Measurements from ENCODE around the gene FBXO3.
A peak's percentile ranks its signal among the peaks of the same experiment; 100 is the strongest.

FBXO3 gene

GRCh38 chr11:33772870-33773269 lies 1.4 kb downstream of the FBXO3 start:
- no peak for DNase-seq (ENCODE audit: low read depth)

DNA sequence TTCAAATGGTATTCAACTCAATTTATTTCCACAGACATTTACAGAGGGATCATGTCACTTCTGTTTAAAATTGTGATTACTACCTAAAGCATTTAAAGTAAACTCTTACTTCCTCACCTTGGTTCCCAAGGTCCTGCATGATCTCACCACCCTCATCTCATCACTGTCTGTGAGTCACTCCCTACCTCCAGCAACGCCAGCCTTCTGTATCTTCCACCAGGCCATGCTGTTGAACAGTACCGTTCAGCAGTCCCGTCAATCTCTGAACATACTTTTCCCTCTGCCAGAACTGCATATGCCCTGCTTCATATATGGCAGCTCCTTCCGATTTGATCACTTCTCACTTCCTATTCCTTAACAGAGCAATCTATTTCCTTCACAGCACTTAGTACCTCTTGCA lies 2.0 kb downstream of the FBXO3 start:
- DNase-seq (ENCODE audit: low read depth): no peak

GRCh38 chr11:33770236-33770635 lies 4.1 kb downstream of the FBXO3 start:
- no peak for DNase-seq (ENCODE audit: low read depth)

DNA sequence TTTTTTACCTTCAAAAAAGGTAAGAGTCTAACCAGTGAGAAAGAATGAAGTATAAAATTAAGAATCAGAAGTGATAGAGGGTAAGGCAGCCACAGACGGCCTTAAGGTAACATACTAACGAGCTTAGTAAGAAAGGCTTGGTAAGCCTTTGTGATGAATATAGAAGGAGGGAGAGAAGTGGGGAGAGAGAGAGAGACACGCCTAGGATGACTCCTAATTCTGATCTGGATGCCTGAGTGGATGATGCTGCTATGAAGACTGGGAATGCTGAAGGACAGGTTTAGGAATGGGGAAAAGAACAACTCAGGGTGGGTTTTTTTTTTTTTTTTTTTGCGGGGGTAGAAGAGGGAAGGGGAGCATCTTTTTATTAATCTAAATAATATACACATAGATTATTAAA lies 4.8 kb downstream of the FBXO3 start:
- no peak for DNase-seq (ENCODE audit: low read depth)

DNA sequence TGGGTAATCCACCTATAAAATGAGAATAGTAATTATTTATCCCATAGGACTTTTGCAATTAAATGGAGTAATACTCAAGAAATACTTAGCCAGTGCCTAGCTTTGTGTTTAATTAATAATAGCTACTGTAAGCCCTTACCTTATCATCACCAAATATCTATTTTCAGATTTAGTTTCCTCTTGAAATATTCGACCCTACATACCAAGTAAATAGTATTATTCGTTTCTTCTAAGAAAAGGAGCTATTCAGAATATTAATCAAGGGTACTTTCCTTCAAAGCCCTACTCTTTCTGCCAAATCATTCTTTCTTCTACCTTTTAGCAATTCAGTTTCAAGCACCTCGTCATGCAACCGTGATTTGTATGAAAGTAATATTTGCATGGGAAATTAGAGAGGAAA lies 6.7 kb downstream of the FBXO3 start:
- DNase-seq (ENCODE audit: low read depth): no peak

DNA sequence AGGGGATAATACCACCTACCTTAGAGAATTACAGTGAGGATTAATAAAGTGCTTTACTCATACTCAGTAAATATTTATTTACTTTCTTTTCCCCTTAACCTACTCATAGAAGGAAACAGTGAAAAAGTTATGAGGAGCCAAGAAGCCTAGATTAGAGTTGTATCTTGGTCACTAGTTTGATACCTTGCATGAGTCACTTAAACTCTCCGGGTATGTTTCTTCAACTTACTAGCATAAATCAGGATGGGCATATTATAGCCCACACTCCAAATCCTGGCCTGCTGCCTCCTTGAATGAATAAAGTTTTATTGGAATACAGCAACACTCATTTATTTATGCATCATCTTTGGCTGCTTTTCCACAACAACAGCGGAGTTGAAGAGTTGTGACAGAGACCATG lies 8.2 kb downstream of the FBXO3 start:
- DNase-seq (ENCODE audit: low read depth): no peak

DNA sequence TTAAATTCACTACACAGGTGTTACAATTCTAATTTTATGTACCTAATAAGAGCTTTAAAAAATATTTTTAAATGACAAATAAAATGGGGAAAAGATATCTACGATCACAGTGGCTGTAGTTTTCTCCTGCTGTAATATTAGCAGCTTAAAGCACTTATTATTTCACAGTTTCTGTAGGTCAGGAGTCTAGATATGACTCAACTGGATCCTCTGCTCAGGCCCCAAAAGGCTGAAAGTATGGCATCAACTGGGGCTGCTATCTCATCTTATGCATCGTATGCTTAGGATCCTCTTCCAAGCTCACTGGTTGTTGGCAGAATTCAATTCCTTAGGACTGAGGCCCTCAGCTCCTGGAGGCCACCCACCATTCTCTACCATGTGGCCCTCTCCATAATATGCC lies 12.8 kb downstream of the FBXO3 start:
- DNase-seq (ENCODE audit: low read depth): no peak

- DNase-seq (ENCODE audit: low read depth): no peak
Measured at GRCh38 chr11:33753304-33753967, 20.9 kb downstream of the FBXO3 start.

DNA sequence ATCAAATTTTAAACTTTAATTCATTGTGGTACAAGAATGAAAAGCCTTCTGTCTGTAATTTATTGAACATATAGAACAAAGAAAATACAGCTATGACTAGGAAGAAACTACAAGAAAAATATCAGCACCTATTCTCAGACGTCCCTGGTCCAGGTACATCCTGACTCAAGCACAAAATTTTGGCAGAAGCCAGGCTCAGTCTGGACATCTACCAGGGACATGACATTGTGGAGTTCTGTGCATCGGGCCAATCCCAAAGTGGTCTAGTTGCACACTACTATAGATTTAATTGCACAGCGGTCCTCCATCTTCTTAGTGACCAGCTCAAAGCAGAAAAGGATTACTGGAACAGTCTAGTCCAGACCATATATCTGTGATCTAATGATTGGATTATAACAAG lies 22.4 kb downstream of the FBXO3 start:
- no peak for DNase-seq (ENCODE audit: low read depth)

- DNase-seq (ENCODE audit: low read depth): no peak
Measured at GRCh38 chr11:33747979-33748378, 26.3 kb downstream of the FBXO3 start.

- no peak for DNase-seq (ENCODE audit: low read depth)
Measured at GRCh38 chr11:33743291-33743690, 31.0 kb downstream of the FBXO3 start.

GRCh38 chr11:33742249-33742851 lies 32.0 kb downstream of the FBXO3 start:
- no peak for DNase-seq (ENCODE audit: low read depth)

GRCh38 chr11:33741806-33742205 lies 32.5 kb downstream of the FBXO3 start:
- no peak for DNase-seq (ENCODE audit: low read depth)

GRCh38 chr11:33737362-33737821 lies 36.9 kb downstream of the FBXO3 start:
- DNase-seq (ENCODE audit: low read depth): no peak

GRCh38 chr11:33736148-33736812 lies 38.0 kb downstream of the FBXO3 start, which contains the start of gene CD59:
Gene CD59, minus strand, starts transcription at chr11:33736423. Its CDS starts 13,978 bp downstream, at chr11:33722445.
- peak; percentile 89 for DNase-seq (ENCODE audit: low read depth)

DNA sequence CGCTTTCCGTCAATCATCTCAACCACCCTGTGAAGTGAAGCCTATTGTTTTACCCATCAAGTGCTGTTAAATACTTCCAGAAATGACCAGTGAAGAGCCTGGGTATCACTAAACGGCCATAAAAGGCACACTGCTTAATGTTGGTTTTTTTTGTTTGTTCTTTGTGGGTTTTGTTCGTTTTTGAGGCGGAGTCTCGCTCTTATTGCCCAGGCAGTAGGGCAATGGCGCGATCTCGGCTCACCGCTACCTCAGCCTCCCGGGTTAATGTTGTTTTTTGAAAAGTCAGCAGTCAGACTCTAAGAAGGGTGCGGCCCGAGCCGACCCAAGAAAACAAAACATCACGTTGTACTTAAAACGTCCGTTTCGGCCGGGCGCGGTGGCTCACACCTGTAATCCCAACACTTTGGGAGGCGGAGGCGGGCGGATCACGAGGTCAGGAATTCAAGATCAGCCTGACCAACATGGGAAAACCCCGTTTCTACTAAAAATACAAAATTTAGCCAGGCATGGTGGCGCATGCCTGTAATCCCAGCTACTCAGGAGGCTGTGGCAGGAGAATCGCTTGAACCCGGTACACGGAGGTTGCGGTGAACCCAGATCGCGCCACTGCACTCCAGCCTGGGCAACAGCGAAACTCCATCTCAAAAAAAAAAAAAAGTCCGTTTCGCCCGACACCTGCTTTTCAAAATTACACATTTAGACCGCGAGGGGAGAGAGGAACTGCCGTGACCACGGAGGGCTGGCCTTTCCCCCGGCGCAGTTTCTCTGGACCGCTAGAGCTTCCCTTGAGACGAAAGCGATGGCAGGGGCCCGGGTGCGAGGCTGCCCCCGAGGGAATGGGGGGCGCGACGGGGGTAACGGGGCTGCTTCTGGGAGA lies 38.8 kb downstream of the FBXO3 start:
- peak; percentile 24 for DNase-seq (ENCODE audit: low read depth)

DNA sequence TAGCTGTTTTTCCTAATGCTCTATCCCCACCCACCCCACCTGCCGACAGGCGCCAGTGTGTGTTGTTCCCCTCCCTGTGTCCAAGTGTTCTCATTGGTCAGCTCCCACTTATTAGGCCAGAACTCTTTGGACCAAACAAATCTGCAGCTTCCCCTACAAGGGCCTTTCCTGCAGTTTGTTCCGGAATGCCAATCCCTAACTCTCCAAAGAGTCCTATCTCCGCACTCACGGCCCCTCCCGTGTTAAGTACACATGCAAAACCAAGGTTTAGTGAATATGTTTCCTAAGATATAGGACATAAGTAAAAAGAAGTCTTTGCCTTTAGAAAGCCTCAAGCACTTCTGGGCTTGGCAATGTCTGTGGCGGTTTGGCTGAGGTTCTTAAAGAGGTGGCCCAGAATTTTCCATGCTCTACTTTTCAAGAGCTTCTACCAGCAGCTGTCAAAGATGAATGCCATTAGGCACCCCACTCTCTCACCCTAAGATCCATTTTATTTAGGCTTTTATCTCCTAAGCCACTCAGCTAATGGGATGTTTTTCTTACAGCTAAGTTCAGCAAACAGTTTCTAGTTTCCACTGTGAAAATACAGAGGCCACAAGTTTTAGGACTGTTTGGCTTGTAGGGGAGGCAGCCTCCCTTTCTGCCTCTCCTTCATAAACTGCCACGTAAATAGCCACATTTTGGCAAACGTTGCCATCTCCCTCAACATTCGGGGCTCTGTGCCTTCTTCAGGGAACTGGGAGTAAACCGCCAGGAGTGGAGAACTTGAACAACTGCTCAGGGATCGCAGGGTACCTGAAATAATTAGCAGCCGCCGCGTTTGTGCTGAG lies 39.7 kb downstream of the FBXO3 start:
- DNase-seq (ENCODE audit: low read depth): no peak

GRCh38 chr11:33733980-33734379 lies 40.3 kb downstream of the FBXO3 start:
- no peak for DNase-seq (ENCODE audit: low read depth)

GRCh38 chr11:33731723-33732531 lies 42.4 kb downstream of the FBXO3 start:
- DNase-seq (ENCODE audit: low read depth): no peak

DNA sequence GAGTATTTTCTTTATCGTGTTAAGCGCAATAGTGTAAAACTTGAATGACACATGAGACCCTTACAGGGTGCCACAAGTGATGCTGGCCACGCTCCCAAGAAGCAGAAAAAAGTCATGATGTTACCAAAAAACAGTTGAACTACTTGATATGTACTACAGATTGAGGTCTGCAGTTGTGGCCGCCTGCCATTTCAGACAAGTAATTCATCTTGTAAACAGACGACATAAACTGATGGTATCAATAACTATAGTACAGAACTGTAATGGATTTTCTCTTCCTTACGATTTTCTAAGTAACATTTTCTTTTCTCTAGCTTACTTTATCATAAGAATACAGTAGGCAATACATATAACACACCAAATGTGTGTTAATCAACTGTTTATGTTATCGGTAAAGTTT lies 43.6 kb downstream of the FBXO3 start:
- DNase-seq (ENCODE audit: low read depth): no peak

All from T follicular helper cell (primary cell).